WTC11 (cell line): ENCODE measurements around the gene HBB.

Experiments
- AR ChIP-seq: fragments of 250-450 bp; sonication (Bioruptor Pico); IDR thresholded peaks from 2 replicates; pipeline ENCODE4 v1.9.0; 2021; ENCODE audit warnings: mild to moderate bottlenecking
- CTCF ChIP-seq: fragments of 200-600 bp; IDR thresholded peaks from 2 replicates; pipeline ENCODE4 v1.8.0; 2022; ENCODE audit warnings: antibody characterized with exemption

DNA sequence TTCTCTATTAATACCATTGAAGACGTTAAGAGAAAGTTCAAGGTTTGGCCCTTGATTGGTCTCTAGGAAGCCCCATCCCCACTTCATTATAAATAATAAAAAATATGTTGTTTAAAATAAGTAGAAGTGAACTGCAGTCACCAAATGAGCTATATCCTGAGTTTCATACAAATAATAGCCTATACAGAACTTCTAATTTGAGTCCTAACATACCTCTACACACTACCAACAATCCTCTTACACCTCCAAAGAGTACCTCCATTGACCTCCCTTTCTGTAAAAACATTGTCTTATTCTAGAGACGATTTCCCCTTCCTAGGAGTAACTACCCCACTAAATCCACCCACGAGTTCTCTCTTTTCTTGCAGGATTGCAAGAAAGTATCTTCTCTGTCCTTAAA is 14.6 kb upstream of the HBB start:
- TF ChIP-seq CTCF (no peak), AR (no peak)
